ENCODE measurements around the gene PDE4D. TPM values are rescaled to one million over a fixed set of nuclear protein-coding genes. Genes with fewer than 3 reads are reported as not detected.

The PDE4D gene
- total RNA-seq, 2 experiments from 2014 or later: 0.50 to 0.51 TPM

DNA sequence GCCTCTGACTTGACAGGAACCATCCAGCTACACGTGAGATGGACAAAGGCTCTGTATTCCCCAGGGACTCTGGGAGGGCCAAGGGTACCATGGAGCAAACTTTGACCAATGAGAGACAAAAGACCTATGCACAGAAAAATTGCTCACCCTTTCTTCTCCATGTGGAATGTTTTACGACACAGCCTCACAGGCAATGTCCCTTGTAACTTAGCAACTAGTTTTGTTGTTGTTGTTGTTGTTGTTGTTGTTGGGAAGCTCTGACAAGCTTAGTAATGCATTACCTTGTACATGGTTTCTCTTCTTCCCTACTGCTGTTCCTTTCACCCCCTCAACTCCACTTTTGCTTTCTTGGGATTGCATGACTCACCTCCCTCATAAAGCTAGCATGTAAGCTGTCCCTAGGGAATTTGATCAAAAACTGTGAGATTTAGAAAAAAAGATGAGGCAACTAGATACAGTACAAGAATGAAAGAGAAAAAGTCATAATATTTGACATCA lies 759.7 kb downstream of the PDE4D start:
- Histone ChIP-seq H4K20me1 (ENCODE audit: insufficient read depth, low read length) (no peaks in the 10 kb centered on the region), H3K4me1 (ENCODE audit: insufficient read depth, low read length, poor library complexity, severe bottlenecking) (no peaks in the 10 kb centered on the region), H3K4me2 (ENCODE audit: low read length) (no peak overlapping the region), H3K36me3 (ENCODE audit: insufficient read depth, low read length) (no peaks in the 10 kb centered on the region), H2AFZ (ENCODE audit: low read length) (no peak overlapping the region), H3K4me3 (ENCODE audit: low read depth, low read length, poor library complexity, severe bottlenecking) (no peak overlapping the region), H3K9me2 (ENCODE audit: insufficient read depth, low read length) (no peaks in the 10 kb centered on the region), H3K9me3 (ENCODE audit: low read length) (no peaks in the 10 kb centered on the region), H3K27ac (ENCODE audit: low read depth, low read length, poor library complexity, severe bottlenecking) (no peak overlapping the region), H3K79me2 (ENCODE audit: insufficient read depth, low read depth, low read length) (no peaks in the 10 kb centered on the region)
- CTCF ChIA-PET (ENCODE audit: unreplicated experiment): no interaction called here
- TF ChIP-seq, protein P1, sequence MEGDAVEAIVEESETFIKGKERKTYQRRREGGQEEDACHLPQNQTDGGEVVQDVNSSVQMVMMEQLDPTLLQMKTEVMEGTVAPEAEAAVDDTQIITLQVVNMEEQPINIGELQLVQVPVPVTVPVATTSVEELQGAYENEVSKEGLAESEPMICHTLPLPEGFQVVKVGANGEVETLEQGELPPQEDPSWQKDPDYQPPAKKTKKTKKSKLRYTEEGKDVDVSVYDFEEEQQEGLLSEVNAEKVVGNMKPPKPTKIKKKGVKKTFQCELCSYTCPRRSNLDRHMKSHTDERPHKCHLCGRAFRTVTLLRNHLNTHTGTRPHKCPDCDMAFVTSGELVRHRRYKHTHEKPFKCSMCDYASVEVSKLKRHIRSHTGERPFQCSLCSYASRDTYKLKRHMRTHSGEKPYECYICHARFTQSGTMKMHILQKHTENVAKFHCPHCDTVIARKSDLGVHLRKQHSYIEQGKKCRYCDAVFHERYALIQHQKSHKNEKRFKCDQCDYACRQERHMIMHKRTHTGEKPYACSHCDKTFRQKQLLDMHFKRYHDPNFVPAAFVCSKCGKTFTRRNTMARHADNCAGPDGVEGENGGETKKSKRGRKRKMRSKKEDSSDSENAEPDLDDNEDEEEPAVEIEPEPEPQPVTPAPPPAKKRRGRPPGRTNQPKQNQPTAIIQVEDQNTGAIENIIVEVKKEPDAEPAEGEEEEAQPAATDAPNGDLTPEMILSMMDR (conservative IDR thresholded peaks at IDR 0.05; ENCODE audit: low read length): no peak
- TF ChIP-seq EZH2phosphoT487 (IDR thresholded peaks at IDR 0.05; ENCODE audit: borderline replicate concordance, low read depth, low read length): no peak
- intact Hi-C loops (cut with micrococcal nuclease; ENCODE audit: unreplicated experiment): no loop called here
- no TSS peak for BruUV-seq (replicated peaks)
- POLR2A ChIA-PET: interaction anchor here (1.0 to 1.7 kb wide), 2 partner anchors 9 to 47 kb away, joined by 3 to 4 read pairs; no protein-coding TSS in a partner anchor
- no peak for DNase-seq (ENCODE audit: low spot score)

DNA sequence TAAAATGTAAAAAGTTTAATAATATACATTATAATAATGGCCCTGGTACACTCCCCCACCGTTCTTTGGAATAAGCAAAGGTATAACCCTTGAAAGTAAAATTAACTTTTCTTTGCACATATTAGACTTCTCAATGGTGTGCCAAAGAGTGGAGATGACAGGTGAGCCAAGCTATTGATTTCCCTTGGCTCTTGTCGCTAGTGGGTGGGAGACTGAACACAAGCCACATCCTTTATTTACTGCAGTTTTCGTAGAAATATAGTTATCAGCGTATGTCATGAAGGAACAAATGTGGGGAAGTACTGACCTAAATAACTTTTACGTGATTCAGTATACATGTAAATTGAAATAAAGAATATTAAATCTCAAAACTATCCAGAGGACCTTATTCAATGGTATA lies 761.4 kb downstream of the PDE4D start:
- no peak overlapping the region for H2AFZ ChIP-seq (ENCODE audit: low read length)
- POLR2A ChIA-PET: no interaction called here
- BruUV-seq (replicated peaks): no TSS peak
- H3K79me2 ChIP-seq (ENCODE audit: insufficient read depth, low read depth, low read length): no peaks in the 10 kb centered on the region
- no peaks in the 10 kb centered on the region for H3K9me3 ChIP-seq (ENCODE audit: low read length)
- DNase-seq (ENCODE audit: low spot score): no peak
- H3K4me3 ChIP-seq (ENCODE audit: low read depth, low read length, poor library complexity, severe bottlenecking): no peak overlapping the region
- no peaks in the 10 kb centered on the region for H3K36me3 ChIP-seq (ENCODE audit: insufficient read depth, low read length)
- CTCF ChIA-PET (ENCODE audit: unreplicated experiment): no interaction called here
- TF ChIP-seq, protein P1 (conservative IDR thresholded peaks at IDR 0.05; ENCODE audit: low read length): no peak
- TF ChIP-seq EZH2phosphoT487 (IDR thresholded peaks at IDR 0.05; ENCODE audit: borderline replicate concordance, low read depth, low read length): no peak
- H3K27ac ChIP-seq (ENCODE audit: low read depth, low read length, poor library complexity, severe bottlenecking): no peak overlapping the region
- no peaks in the 10 kb centered on the region for H4K20me1 ChIP-seq (ENCODE audit: insufficient read depth, low read length)
- H3K4me2 ChIP-seq (ENCODE audit: low read length): no peak overlapping the region
- intact Hi-C loops (cut with micrococcal nuclease; ENCODE audit: unreplicated experiment): no loop called here
- H3K4me1 ChIP-seq (ENCODE audit: insufficient read depth, low read length, poor library complexity, severe bottlenecking): peaks cover 2% of the 10 kb centered on the region
- peaks cover 7% of the 10 kb centered on the region; the same call in 1 of the 2 replicates for H3K9me2 ChIP-seq (ENCODE audit: insufficient read depth, low read length)

DNA sequence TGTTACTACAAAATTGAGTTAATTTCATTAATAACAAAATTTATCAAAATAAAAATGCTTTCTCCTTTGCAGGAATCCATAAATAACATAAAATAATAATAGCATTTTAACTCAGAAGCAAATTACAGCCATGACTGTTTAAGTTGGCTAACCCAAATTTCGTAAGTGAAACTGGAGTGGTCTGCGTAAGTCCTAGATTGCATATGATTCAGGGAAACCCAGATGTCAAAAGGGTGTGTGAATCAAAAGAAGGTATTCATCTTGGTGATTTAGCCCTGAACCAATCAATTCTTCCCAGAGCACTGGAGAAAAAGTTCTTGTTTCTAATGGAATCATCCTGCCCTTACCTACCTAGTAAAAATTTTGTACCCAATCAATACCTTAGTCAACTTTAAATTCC lies 763.1 kb downstream of the PDE4D start:
- Histone ChIP-seq H3K4me3 (ENCODE audit: low read depth, low read length, poor library complexity, severe bottlenecking) (no peak overlapping the region), H3K9me3 (ENCODE audit: low read length) (no peaks in the 10 kb centered on the region), H3K4me2 (ENCODE audit: low read length) (no peak overlapping the region), H3K79me2 (ENCODE audit: insufficient read depth, low read depth, low read length) (no peaks in the 10 kb centered on the region), H3K4me1 (ENCODE audit: insufficient read depth, low read length, poor library complexity, severe bottlenecking) (peaks cover 6% of the 10 kb centered on the region), H4K20me1 (ENCODE audit: insufficient read depth, low read length) (no peaks in the 10 kb centered on the region), H2AFZ (ENCODE audit: low read length) (no peak overlapping the region), H3K27ac (ENCODE audit: low read depth, low read length, poor library complexity, severe bottlenecking) (no peak overlapping the region), H3K36me3 (ENCODE audit: insufficient read depth, low read length) (no peaks in the 10 kb centered on the region), H3K9me2 (ENCODE audit: insufficient read depth, low read length) (peaks cover 7% of the 10 kb centered on the region; the same call in 1 of the 2 replicates)
- ChIA-PET CTCF (ENCODE audit: unreplicated experiment) (no interaction called here), POLR2A (interaction anchor here (1.0 to 2.2 kb wide), 2 partner anchors 8 to 14 kb away, joined by 3 to 6 read pairs; no protein-coding TSS in a partner anchor)
- no peak for TF ChIP-seq EZH2phosphoT487 (IDR thresholded peaks at IDR 0.05; ENCODE audit: borderline replicate concordance, low read depth, low read length)
- TF ChIP-seq, protein P1 (conservative IDR thresholded peaks at IDR 0.05; ENCODE audit: low read length): no peak
- no TSS peak for BruUV-seq (replicated peaks)
- no peak for DNase-seq (ENCODE audit: low spot score)
- intact Hi-C loops (cut with micrococcal nuclease; ENCODE audit: unreplicated experiment): no loop called here
